Mucosa of descending colon (tissue), 3 donors: Measurements from ENCODE around the gene ITFG1. TPM values are rescaled to one million over a fixed set of nuclear protein-coding genes. Genes with fewer than 3 reads are reported as not detected.

ENCODE experiments used
- ATAC-seq: fragments of 200-7000 bp; cut with Tn5 transposase; one replicate; pipeline ENCODE4 v1.9.1; 2020; ENCODE audit warnings: mild to moderate bottlenecking, moderate library complexity
- DNase-seq, 3 donors: peaks; one replicate each; pipeline ENCODE4 v3.0.0-alpha.2; 2020
- H3K36me3 ChIP-seq: fragments of 200-600 bp; one replicate; pipeline ENCODE4 v1.8.0; 2021; ENCODE audit warnings: low read depth, mild to moderate bottlenecking
- H3K4me1 ChIP-seq: fragments of 200-600 bp; one replicate; pipeline ENCODE4 v1.8.0; 2021; ENCODE audit warnings: low read depth, mild to moderate bottlenecking
- H3K4me3 ChIP-seq: fragments of 200-600 bp; one replicate; pipeline ENCODE4 v1.8.0; 2021; ENCODE audit warnings: mild to moderate bottlenecking
- H3K9me3 ChIP-seq: fragments of 200-600 bp; one replicate; pipeline ENCODE4 v1.8.0; 2021; ENCODE audit warnings: mild to moderate bottlenecking
- CTCF ChIP-seq: fragments of 200-600 bp; IDR thresholded peaks from one replicate; pipeline ENCODE4 v1.8.0; 2022; ENCODE audit warnings: antibody characterized with exemption, mild to moderate bottlenecking
- intact Hi-C, 2 donors: fragments of 100-400 bp; cut with DNase I in 1 of 2; cut with micrococcal nuclease in 1 of 2; formaldehyde crosslinking; loops; one replicate each; pipeline versions ENCODE4 v1.11.0 to v1.11.1; 2022; cut with DNase I, micrococcal nuclease
- total RNA-seq, 3 donors: library from RNA; stranded (reverse); fragmentation: NEBNext Ultra II Directional in 2 of 3; extraction: Animal tissue kit (Norgen Biotek cat#: 25700) in 2 of 3; gene quantifications; one replicate each; pipeline versions ENCODE4 v1.2.1 to v1.2.4, GENCODE V29; 2021 to 2023
- donor health status: DM: no; HTN: no; CAD: no; lungs with moderate emphysema.
- donor health status: DM: no; HTN: no; CAD: no.
- donor health status: DM: no; HTN: yes; CAD: no.

Gene ITFG1
- total RNA-seq, 3 donors from 2014 or later: 53.7 to 82.7 (median 73.9) TPM

GRCh38 chr16:47377154-47377553 lies 83.7 kb downstream of the ITFG1 start:
- no peak for TF ChIP-seq CTCF
- no peaks in the 10 kb centered on the region for H3K9me3 ChIP-seq
- no peak overlapping the region for H3K4me3 ChIP-seq
- no peaks in the 10 kb centered on the region for H3K36me3 ChIP-seq
- intact Hi-C loops: no loop called here
- ATAC-seq: no peak
- H3K4me1 ChIP-seq: no peaks in the 10 kb centered on the region
- no peak for DNase-seq

GRCh38 chr16:47375423-47375822 lies 85.4 kb downstream of the ITFG1 start:
- H3K36me3 ChIP-seq: no peaks in the 10 kb centered on the region
- intact Hi-C loops: no loop called here
- H3K9me3 ChIP-seq: no peaks in the 10 kb centered on the region
- H3K4me1 ChIP-seq: no peaks in the 10 kb centered on the region
- DNase-seq: no peak
- TF ChIP-seq CTCF: no peak
- no peak for ATAC-seq
- no peak overlapping the region for H3K4me3 ChIP-seq

GRCh38 chr16:47374629-47375028 lies 86.2 kb downstream of the ITFG1 start:
- Histone ChIP-seq H3K4me3 (no peak overlapping the region), H3K4me1 (no peaks in the 10 kb centered on the region), H3K9me3 (no peaks in the 10 kb centered on the region), H3K36me3 (no peaks in the 10 kb centered on the region)
- no peak for TF ChIP-seq CTCF
- intact Hi-C loops: no loop called here
- ATAC-seq: no peak
- DNase-seq: no peak

- Histone ChIP-seq H3K36me3 (no peaks in the 10 kb centered on the region), H3K9me3 (no peaks in the 10 kb centered on the region), H3K4me1 (no peaks in the 10 kb centered on the region), H3K4me3 (no peak overlapping the region)
- intact Hi-C loops: no loop called here
- TF ChIP-seq CTCF: no peak
- DNase-seq: no peak
- no peak for ATAC-seq
Observed at GRCh38 chr16:47371271-47372014, 89.4 kb downstream of the ITFG1 start.

- ATAC-seq (no peak), DNase-seq (no peak)
- Histone ChIP-seq H3K36me3 (no peaks in the 10 kb centered on the region), H3K4me1 (no peaks in the 10 kb centered on the region), H3K9me3 (no peaks in the 10 kb centered on the region), H3K4me3 (no peak overlapping the region)
- intact Hi-C loops: no loop called here
- no peak for TF ChIP-seq CTCF
Observed at GRCh38 chr16:47370536-47370935, 90.3 kb downstream of the ITFG1 start.

- no peak for TF ChIP-seq CTCF
- Histone ChIP-seq H3K36me3 (no peaks in the 10 kb centered on the region), H3K4me1 (no peaks in the 10 kb centered on the region), H3K4me3 (no peak overlapping the region), H3K9me3 (no peaks in the 10 kb centered on the region)
- intact Hi-C loops: no loop called here
- no peak for DNase-seq
- no peak for ATAC-seq
Observed at GRCh38 chr16:47366228-47366627, 94.6 kb downstream of the ITFG1 start.
